ENCODE measurements around the gene NAXD.
"Not testable (repeated sequence)": the region's sequence is repeated elsewhere in the genome, so short reads cannot be mapped to it uniquely, and the experiment has no call there.

Gene NAXD

DNA sequence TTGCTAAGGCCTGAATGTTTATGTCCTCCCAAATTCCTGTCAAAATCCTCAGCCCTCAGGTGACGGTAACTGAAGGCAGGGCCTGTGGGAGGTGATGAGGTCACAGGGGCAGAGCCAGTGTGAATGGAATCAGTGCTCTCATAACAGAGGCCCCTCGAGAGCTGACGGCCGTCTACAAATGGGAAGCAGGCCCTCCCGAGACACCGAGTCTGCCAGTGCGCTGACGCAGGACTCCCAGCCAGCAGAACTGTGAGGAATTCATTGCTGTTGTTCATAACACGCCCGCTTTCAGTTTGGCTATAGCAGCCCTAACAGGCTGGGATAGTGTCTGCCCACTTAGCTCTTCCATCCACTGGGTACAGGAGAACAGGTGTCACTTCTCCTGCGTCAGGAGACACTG lies 49.3 kb downstream of the NAXD start:
- DNase-seq (ENCODE audit: low spot score) = no peak

DNA sequence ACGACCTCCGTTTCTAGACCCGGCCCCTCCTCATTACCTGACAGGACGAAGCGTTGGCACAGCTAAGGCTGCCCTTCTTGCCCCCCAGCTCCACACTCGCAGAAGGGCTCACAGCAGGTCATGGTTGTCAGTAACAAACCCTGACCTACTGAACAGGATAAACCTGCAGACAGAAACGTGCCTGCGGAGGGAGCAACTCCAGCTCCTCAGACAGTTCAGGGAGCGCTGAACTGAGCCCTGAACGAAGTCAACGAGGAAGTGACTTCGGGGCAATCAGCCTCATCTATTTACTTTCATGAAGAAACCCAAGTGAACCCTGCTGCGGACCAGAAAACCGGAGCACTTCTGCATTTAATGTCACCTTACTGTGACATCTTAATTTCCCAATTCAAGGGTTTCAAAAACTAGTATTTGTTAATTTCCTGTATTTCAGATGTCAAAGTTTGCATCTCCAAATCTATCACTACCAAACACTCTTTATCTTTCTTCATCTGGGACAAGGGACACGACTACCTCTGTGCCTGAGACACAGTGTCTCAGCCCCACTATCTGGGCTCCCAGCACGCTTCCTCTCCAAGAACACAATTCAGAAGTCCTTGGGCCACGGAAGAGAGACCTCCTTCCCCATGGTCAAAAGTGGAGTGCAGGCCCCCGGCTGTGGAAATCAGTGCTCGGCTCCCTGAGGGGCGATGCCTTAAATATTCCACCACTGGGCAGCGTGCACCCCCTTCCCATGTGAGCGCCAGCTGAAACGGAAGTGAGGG lies 50.3 kb downstream of the NAXD start:
- no peak for DNase-seq (ENCODE audit: low spot score)

DNA sequence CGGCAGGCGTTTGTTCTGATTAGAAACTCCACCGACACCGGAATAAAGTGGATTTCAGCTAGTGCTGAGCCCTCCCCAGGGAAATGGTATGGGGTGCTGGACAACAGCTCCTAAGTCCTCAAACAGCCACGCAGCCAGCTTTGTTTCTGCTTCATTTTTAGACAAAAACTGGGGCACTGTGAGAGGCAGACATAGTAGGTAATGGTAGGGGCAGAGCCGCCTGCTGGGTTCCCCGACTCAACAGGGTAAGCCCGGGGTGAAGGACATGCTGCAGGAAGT lies 50.8 kb downstream of the NAXD start:
- no peak for DNase-seq (ENCODE audit: low spot score)

DNA sequence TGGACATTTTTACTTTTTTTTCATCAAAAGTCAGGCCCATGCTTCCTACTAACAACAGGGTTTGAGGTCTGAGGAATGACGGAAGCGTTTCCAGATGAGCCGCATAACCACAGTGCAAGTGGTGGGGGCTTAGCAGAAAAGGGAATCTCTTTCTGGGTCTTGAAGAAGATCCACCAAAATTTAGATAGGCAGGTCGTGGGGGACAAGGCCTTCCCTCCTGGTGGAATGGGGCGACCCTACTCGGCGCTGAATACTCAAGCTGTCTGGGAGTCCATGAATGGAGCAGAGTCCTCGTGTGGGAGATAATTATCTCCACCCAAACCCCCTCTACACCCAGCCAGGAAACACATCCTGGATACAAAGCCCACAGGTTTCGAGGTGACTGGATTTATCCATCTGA lies 53.7 kb downstream of the NAXD start:
- no peak for DNase-seq (ENCODE audit: low spot score)

DNA sequence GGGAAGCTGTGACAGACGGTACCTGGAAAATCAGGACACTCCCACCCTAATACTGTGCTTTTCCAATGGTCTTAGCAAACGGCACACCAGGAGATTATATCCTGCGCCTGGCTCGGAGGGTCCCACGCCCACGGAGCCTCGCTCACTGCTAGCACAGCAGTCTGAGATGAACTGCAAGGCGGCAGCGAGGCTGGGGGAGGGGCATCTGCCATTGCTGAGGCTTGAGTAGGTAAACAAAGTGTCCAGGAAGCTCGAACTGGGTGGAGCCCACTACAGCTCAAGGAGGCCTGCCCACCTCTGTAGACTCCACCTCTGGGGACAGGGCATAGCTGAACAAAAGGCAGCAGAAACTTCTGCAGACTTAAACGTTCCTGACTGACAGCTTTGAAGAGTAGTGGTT lies 54.5 kb downstream of the NAXD start:
- DNase-seq (ENCODE audit: low spot score) = not testable (repeated sequence)

DNA sequence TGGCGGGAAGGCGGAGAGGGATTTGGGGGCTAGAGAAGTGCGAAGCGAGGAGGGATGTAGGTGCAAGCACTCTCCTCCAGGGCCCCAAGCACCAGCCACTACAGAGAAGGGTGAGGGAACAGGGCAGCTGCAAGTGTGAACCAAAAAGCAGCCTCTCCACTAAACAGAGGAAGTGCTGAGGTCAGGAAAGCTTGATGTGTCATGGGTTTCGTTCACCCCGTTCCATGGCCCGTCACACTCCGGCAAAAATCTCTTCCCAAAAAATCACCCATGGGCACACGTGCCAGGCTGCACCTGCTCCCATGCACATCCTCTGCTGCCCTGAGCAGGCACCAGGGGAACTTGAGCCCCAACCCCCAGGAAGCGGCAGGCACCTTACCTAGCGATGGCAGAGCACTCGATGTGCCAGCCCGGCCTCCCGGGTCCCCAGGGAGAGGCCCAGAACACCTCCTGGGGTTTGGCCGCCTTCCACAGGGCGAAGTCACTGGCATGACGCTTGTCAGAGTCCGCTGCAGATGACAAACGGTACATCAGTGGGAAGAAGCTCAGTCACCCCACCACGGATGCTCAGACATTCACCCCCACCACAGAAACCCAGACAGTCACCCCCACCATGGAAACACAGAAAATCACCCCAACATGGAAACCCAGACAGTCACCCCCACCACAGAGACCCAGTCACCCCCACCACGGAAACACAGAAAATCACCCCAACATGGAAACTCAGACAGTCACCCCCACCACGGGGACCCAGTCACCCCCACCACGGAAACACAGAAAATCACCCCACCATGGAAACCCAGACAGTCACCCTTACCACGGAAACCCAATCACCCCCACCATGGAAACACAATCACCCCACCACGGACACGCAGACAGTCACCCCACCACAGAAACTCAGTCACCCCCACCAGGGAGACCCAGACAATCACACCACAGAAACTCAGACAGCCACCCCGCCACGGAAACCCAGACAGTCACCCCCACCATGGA lies 61.5 kb downstream of the NAXD start:
- peak; percentile 76 for DNase-seq (ENCODE audit: low spot score)

DNA sequence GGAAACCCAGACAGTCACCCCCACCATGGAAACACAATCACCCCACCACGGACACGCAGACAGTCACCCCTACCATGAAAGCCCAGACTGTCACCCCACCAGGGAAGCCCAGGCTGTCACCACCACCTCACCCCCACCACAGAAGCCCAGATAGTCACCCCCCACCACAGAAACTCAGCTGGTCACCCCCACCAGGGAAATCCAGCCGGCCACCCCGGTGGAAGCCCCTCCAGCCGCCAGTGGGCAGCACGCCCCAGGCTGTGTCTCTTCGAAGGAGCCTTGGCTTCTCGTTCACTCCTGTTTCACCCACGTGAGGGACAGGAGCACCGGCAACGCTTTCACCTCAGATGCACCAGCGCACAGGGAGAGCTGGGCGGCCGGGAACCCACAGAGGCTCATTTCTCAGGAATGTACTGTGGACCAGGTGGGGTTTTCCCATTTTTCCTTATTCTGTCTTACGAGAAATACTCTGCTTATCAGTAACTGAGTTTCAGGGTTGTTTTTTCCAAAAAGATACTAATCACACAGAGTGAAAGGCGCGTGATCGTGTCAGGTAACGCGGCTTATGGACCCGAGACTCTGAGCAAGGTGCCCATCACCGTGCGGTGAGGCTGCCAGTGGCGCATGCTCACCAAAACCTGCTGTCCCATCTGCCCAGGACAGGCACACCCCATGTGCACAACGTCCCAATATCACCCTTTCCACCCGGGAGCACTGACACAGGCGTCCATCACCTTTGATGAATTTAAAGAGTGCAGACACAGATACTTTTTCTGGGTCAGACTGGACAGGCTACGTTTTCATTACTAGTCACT lies 62.6 kb downstream of the NAXD start:
- no peak for DNase-seq (ENCODE audit: low spot score)

DNA sequence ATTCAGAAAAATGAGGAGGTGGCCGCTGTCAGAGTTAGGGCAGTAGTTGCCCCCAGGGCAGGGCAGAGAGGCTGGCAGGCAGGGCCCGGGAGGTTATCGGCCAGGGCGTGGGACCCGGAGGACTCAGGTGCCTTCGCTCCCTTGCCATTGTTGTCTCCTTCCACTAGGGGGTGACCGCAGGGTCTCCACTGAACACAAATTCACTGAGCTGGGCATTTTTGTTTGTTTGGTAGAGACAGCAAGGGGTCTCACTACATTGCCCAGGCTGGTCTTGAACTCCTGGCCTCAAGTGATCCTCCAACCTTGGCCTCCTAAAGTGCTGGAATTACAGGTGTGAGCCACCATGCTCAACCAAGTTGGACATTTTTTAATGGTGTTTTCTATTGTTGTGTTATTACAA lies 65.5 kb downstream of the NAXD start:
- DNase-seq (ENCODE audit: low spot score) = peak; percentile 33

DNA sequence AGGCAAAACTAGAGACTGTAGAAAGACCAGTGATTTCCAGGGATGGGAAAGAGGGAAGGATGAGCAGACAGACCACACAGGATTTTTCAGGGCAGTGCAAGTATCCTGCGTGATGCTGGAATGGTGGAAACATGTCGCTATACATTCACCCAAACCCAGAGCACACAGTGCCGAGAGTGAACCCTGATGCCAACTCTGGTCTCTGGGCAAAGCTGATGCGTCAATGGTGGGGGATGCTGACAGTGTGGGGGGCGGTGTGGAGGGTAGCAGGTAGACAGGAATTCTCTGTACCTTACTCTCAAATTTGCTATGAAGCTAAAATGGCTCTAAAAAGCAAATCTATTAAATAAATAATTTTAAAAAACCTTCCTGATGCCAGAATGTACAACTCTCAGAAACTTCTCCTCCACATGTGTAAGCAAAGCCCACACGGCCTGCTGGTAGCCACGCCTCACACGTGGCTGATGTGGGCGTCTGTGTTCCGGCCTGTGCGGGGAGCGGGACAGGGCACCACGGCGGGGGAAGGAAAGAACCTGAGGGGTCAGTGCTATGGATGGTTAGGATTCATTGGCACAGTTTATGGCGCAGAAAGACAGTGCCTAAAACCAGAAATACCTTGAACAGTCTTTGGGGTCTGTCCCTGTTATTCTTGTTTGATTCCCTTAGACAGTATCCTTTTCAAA lies 66.7 kb downstream of the NAXD start:
- no peak for DNase-seq (ENCODE audit: low spot score)

DNA sequence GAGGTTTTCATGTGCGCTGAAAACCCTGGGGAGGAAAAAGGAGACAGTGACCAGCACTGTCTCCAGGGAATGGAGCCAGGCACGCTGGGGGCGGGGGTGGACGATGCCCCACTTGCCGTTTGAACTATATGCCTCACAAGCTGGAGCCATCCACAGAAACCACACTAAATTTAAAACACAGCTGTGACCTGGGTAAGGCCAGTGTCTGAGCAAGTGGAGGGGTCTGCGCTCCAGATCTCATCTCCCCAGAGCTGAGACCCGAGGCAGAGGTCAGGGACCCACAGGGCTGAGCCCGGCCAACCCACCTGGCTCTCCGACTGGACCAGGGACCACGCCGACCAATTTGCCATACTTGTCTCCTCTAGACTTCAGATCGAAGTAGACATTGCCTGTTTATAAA lies 67.4 kb downstream of the NAXD start:
- no peak for DNase-seq (ENCODE audit: low spot score)

DNA sequence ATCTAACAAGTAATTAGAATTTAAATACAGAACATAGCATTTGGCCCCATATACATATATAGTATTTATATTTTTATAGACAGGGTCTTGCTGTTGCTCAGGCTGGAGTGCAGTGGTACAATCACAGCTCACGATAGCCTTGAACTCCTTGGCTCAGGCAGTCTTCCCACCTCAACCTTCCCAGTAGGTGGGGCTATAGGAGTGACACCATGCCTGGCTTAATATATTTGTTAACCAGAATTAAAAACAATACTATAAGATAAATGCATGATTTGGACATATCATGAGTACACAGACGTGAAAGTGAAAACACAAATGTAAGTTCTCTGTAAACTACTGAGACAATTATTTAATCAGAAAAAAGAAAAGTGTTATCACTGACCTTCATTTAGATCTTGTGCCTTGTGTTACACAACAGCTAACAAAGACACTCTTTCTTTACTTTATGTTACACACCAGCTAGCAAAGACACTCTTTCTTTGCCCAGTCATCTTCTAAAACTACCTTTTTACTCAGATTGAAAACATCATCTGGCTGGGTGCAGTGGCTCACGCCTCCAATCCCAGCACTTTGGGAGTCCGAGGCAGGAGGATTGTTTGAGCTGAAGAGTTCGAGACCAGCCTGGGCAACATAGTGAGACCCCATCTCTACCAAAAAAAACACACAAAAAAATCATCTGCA lies 68.0 kb downstream of the NAXD start:
- DNase-seq (ENCODE audit: low spot score) = no peak

DNA sequence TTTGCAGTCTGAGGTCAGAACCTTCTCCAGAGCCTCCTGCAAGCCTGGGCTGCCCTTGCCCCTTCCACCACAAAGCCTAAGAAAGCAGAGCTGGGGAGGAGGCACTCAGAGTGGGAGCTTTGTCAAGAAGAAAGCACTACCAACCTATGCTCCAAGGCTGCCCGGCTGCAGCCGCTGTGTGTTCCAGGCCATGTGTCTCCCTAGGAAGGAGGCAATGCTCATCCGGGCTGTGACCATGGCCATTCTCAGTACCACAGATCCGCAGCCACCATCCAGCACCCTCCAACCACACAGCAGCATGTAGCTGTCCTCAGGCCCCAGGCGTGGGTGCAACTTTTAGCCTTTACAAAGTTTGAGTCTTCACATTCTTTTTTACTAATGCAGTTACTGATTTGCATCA lies 68.6 kb downstream of the NAXD start:
- no peak for DNase-seq (ENCODE audit: low spot score)

DNA sequence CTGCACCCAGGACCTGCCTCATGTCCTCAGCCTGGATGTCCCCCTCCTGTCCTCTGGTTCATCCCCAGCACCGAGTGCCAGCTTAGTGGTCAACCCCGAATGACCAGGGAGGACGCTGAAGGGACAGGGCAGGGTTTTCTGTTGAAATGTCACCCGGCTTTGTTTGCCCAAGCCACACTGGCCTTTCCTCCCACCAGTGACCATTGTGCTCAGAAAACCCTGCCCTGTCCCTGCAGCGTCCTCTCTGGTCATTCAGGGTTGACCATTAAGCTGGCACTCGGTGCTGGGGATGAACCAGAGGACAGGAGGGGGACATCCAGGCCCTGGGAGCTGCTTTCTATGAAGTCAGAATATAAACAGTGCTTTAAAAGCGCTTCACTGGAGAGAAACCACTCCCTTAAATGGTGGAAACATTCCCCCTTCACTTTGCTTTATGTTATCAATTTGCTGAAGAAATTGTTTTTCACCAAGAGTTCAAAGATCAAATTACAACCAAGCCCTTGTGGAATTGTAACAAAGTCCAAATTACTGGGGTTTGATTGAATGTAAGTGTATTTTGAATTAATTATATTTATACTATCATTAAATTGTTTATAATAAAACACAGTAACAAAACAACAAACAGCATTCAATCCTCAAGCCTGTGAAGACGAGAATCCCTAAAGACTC lies 69.2 kb downstream of the NAXD start:
- DNase-seq (ENCODE audit: low spot score) = no peak

DNA sequence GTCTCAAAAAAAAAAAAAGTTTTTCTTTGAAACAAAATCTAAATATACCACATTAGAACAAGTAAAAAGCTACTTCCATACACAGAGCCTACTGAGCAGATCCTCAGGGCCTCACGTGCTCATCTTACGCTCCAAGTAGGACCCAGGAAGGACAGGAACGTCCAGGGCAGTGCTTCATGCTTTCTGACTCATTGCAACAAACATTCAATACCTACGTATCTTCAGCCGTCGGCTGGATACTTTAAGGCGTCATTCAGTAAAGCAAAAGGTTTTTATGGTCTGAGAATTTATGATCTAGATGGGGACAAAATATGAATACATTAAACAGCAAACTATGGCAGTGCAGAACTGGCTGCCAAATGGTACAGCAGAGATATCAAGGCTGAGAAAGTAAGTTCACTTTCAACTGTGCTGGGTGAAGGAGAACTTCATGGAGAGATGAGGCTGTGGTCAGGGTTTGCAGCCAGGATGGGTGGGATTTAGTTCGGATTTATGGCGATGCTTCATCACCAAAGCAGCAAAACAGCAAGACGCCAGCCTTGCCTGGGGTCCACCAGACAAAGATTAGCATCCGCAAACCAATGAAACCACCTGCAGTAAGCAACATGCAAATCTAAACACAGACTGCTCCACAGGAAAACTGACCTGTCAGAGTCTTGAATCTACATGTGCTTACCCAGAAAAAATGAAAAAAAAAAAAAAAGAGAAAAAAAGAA lies 70.1 kb downstream of the NAXD start:
- no peak for DNase-seq (ENCODE audit: low spot score)

DNA sequence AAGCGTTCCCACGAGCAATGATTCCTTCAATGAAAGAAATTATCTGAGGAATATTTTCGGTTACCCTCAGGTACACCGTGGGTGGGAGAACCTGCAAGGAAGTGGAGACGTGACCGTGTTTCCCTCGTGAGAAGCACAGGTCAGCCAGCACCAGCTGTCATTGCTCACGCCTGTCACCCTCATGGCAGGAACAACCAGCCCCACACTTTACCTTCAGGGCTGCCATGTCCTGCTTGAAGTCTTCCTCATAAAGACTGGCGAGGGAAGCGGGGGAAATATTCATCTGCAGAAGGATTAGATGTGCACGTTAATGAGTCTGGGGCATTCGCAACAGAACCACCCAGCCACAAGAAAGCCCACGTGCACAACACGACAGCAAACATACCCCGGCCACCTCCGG lies 72.4 kb downstream of the NAXD start:
- no peak for DNase-seq (ENCODE audit: low spot score)

DNA sequence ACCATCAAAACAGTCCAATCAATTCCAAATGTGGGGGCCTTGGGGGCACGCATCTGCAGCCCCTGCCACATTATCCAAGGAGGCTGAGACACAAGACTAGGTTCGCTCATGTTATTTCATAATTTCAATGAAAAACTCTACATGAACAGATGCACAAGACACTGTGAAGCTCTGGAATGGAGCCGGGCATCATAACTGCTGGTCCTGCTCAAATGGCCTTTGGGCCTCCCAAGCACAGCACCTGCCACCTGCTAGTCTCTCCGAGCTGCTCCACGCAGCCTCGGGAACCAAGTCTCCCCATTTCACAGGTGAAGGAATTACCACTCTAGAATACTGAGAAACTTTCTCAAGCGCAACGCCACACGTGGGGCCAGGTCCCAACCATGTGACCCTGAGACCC lies 73.7 kb downstream of the NAXD start:
- no peak for DNase-seq (ENCODE audit: low spot score)
